ENCODE results near the gene PEX26. TPM values are rescaled to one million over a fixed set of nuclear protein-coding genes. Genes with fewer than 3 reads are reported as not detected.

Gene PEX26
- total RNA-seq, 6 experiments from 2014 or later: 22.7 to 42.5 (median 25.0) TPM

DNA sequence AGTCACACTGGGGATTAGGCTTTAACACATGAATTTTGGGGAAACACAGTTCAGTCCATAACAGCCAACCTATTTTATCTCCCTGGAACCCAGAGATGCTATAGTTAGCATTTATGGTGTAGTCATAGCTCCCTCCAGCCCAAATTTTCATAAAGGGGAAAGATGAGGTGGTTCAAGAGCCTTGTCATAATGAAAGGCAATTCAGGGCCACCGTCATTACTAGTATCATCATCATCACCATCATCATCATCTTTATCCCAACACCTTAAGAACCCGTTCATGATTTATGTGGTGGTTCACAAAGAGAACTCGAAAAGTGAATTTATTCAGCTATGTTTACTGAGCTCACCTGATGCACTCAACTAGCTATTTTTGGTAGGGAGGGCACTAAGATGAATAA lies 30.4 kb downstream of the PEX26 start:
- Histone ChIP-seq H3K27me3 (no peaks in the 10 kb centered on the region), H3K36me3 (no peaks in the 10 kb centered on the region), H3K27ac (no peak overlapping the region), H3K4me3 (no peak overlapping the region), H3K9me3 (no peaks in the 10 kb centered on the region), H3K4me1 (peaks cover 0 to 13% (median 0%) of the 10 kb centered on the region in 4 donors)
- DNase-seq (no peak), ATAC-seq (no peak)
- intact Hi-C loops (cut with DNase I): no loop called here
- 92% methylated on average over 3 of the region's 3 CpGs for WGBS (ENCODE audit: insufficient coverage, low coverage, low lambda C conversion rate, missing lambda C conversion rate)
- TF ChIP-seq CTCF (IDR thresholded peaks at IDR 0.05) (no peak), POLR2A (IDR thresholded peaks at IDR 0.05) (no peak)

DNA sequence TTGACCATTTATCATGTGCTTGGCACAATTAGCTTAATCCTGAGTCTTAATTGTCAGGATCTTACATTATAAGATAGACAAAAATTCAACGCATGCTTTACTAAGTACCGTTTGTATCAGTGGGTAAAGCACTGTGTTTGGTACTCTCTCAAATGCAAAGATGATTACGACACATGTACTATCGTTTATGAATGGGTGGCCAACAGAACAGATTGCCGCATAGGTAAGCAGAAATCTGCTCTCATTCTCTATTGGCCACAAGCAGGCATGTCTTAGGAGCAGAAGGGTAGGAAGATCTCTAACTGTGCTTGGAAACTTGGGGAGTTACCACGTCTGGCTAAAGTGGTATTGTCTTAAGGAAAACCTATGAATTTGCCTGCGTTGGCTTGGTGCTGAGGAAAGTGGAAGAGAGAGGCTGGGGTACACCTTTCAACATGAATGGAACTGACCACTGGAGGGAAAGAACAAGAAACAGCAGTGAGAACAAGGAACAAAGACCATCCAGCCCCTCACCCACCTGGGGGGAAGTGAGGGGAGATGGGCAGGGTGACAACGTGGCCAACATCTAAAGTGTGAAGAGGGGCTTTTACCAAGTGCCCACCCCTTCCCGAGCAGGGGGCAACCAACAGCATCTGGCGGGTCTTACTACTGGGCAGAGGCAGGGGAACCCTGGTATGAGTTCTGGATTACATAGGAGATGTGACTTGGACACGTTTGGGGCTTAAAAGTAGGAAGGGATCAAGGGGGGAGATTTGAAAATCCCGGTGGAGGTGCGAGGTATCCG lies 31.8 kb downstream of the PEX26 start:
- ATAC-seq: peak in 1 of 4 donors; percentile 7
- TF ChIP-seq POLR2A (IDR thresholded peaks at IDR 0.05) (no peak), CTCF (IDR thresholded peaks at IDR 0.05) (no peak)
- WGBS (ENCODE audit: insufficient coverage, low coverage, low lambda C conversion rate, missing lambda C conversion rate): 51% methylated on average over 11 of the region's 14 CpGs
- H3K9me3 ChIP-seq: no peaks in the 10 kb centered on the region
- no peak for DNase-seq
- H3K27ac ChIP-seq: no peak overlapping the region
- peak overlapping the region in 2 of 3 donors; percentile 47 to 59 for H3K4me3 ChIP-seq
- intact Hi-C loops (cut with DNase I): no loop called here
- peaks cover 0 to 13% (median 0%) of the 10 kb centered on the region in 4 donors for H3K4me1 ChIP-seq
- no peaks in the 10 kb centered on the region for H3K27me3 ChIP-seq
- H3K36me3 ChIP-seq: no peaks in the 10 kb centered on the region

DNA sequence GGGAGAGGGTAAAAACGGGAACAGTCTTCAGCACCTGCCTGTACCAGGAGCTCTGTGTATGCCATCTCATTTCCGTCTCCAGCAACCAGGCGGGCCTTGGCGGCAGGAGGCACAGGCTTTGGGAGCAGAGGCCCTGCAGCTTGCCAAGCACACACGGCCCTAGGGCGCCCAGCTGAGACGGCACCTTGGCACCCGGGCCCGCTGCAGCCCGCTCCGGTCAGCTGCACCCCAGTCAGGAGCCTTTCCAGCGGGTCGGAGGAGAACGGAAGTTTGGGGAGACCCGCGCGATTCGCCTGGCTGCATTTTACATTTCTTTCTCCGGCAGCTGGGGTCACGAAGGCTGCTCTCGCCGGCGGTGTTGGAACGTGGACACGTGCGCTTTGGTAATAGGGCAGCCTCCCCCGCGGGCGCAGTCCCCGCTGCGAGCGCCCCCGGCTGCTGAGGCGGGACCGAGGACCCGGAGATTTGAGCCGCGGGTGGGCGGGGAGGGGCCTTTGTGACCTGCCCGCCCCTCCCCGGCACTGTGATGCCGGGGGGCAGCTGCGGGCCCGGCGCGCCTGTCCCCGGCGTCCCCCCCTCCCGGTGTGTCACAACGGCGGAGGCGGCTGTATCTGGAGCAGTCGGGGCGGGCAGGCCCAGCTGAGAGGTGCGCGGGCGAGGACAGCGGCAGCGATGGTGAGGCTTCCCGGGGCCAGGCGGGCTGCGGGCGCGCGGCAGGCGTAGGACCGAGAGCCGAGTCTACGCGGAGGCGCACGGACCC lies 32.6 kb downstream of the PEX26 start, which contains the start of gene TUBA8:
TSS of gene TUBA8 (plus strand) at position 616 of the 760 bp plus-strand sequence. CDS start at position 673, 57 bp downstream.
- Histone ChIP-seq H3K4me1 (peaks cover 0 to 13% (median 0%) of the 10 kb centered on the region in 4 donors), H3K27me3 (no peaks in the 10 kb centered on the region), H3K9me3 (no peaks in the 10 kb centered on the region), H3K27ac (no peak within 1 kb of the TSS), H3K36me3 (no peaks in the 10 kb centered on the region), H3K4me3 (peak within 1 kb of the TSS; percentile 42 to 59 (median 47))
- 7% methylated on average over 9 of the region's 72 CpGs for WGBS (ENCODE audit: insufficient coverage, low coverage, low lambda C conversion rate, missing lambda C conversion rate)
- TF ChIP-seq CTCF (IDR thresholded peaks at IDR 0.05) (no peak), POLR2A (IDR thresholded peaks at IDR 0.05) (no peak)
- ATAC-seq (peak; percentile 82 to 86 (median 84)), DNase-seq (peak; percentile 66 to 69 (median 68))
- intact Hi-C loops (cut with DNase I): no loop called here

DNA sequence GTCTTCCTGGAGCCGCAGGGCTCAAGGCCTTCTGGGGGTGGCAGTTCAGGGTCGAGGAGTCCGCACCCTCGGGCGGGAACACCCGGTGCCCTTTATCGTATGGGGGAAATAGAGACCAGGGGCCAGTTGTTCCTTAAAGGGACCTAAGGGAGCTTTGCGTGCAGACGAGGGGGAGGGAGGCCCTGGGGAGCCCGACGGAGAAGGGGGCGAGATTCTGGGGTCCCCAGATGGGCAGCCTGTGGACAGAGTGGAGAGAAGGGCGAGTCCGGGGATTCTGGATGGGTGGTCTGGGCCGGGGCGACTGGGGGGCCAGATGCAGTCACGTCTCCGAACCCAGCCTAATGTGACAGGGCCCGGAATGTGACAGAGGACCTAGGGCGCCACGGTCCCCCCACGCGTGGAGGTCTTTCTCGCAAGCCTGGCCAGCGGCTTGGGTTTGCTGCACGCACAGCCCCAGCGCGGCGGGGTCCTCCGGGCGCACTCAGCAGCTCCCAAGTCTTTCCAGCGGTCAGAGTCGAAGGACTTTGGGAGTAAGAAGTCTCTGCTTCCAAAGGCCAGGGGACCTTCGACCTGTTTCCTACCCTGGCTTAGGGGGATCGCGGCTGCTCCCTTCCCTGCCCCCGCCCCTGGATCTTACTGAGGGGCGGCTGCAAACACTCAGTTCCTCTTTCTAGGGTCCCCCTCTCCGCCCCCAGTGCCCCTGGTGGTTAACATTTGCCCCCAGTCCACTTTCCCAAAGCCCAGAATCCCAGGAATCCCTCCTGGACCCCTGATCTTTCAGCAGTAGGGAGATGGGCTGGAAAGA lies 33.4 kb downstream of the PEX26 start:
- no peak for DNase-seq
- peak overlapping the region; percentile 42 to 59 (median 47) for H3K4me3 ChIP-seq
- intact Hi-C loops (cut with DNase I): no loop called here
- TF ChIP-seq POLR2A (IDR thresholded peaks at IDR 0.05): no peak
- no peak for TF ChIP-seq CTCF (IDR thresholded peaks at IDR 0.05)
- H3K4me1 ChIP-seq: peaks cover 0 to 13% (median 0%) of the 10 kb centered on the region in 4 donors
- no peaks in the 10 kb centered on the region for H3K36me3 ChIP-seq
- ATAC-seq: no peak
- WGBS (ENCODE audit: insufficient coverage, low coverage, low lambda C conversion rate, missing lambda C conversion rate): 4% methylated on average over 10 of the region's 39 CpGs
- no peaks in the 10 kb centered on the region for H3K9me3 ChIP-seq
- no peak overlapping the region for H3K27ac ChIP-seq
- H3K27me3 ChIP-seq: no peaks in the 10 kb centered on the region

Measured in right lobe of liver (tissue), 6 donors.